DMS114 treated with DMSO at 0.1 percent for 48 hours (cell line): ENCODE results near the gene NDUFB7.

Experiments used
- DNase-seq: peaks from one replicate; lab custom pipeline; 2025; ENCODE audit not compliant: unreplicated experiment; lab: John Stamatoyannopoulos, UW

NDUFB7 gene

DNA sequence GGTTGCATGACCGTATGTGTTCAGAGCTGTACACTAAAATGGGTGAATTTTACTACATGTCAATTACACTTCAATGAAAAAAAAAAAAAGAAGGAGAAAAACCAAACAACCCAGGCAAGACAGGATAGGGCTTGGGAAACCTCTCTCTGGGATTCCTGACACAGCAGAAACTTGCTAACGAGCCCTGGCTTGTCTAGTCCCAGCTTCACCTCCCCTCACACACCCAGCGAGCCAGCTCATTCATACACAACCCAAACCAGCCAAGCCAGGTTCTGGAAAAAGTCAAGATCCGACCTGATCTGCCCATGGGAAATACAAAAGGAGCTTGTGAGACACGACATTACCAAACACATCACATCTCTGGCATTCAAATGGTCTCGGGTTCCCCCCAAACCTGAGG, 46.1 kb downstream of the NDUFB7 start:
- DNase-seq: no peak

DNA sequence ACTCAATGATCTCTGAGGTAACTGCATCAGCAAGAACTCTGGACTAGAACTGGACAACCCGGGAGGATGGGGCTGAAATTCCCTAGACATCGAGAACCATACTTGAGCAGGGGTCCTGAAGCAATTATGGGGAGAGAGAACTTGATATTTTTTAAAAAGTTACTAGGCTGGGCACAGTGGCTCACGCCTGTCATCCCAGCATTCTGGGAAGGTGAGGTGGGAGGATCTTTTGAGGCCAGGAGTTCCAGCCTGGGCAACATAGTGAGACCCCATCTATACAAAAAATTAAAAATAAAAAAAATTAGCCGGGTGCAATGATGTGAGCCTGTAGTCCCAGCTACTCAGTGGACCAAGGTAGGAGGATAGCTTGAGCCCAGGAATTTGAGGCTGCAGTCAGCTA, 51.3 kb downstream of the NDUFB7 start:
- no peak for DNase-seq

DNA sequence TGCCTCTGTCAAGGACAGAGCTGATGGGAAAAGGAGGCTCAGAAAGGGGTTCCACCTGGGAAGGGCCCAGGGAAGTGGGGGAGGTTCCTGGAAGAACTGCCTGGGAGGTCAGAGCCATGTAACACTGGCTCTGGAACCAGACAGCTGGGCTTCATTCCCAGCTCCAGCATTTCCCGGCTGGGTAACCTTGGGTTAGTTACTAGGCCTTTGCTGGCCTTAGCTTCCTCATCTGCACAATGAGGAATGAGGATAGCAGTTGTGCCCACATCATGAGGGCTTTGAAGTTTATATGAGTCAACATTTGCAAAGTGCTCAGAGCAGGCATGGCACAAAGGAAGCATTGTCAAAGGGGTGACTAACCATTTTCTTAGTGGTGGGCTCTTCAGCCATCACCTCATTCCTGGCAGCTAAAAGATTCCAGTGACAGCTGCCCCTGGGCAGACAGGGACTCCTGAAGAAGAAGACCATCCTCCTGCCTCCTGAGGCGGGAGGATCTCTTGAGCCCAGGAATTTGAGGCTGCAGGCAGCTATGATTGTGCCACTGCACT, 51.9 kb downstream of the NDUFB7 start:
- DNase-seq: no peak

DNA sequence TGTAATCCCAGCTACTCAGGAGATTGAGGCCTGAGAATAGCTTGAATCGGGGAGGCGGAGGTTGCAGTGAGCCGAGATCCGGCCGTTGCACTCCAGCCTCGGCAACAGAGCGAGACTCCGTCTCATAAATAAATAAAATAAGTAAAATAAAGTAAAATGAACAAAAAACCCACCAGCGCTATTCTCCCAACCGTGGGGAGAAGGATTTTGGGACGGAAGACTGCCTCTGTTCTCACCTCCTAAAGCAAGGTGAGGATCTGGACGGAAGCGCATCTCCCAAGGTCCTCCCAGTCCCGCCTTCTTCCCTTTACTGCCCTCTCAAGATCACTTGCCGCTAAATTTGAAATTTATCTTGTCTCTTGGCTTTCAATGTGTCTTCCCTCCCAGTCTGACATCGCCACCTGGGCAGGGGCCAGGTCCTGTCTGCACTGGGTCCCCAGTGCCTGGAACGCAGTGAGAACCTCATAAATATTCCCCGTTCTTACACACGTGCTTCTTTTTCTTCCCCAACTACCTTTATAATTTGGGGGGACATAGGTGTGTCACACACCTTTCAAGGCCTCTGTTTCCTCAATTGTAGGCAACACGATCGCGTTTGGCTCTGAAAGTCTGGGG, 52.5 kb downstream of the NDUFB7 start:
- no peak for DNase-seq

DNA sequence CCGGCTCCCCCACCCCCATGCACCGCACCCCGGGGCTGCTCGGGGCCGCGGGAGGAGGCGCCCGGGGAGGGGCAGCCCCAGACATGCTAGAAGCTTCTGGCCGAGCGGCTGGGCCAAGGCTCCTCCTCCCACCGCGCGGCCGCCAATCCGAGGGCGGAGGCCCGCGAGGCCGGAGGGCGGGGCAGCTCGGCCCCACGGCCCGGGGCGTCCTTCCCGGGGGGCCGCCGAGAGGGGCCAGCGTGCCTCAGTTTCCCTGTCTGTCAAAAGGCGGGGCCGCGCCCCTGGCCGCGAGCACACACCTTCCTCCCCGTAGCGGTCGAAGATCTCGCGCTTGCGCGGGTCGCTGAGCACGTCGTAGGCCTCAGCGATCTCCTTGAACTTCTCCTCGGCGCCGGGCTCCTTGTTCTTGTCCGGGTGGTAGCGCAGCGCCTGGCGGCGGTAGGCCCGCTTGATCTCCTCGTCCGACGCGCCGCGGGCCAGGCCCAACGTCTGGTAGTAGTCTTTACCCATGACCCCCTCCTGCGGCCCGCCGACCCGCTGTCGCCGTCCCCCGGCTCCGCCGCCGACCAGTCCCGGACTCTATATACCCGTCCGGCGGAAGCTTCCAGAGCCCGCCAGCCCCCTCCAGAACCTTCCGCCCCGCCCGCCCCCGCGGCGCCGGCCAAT, 53.9 kb downstream of the NDUFB7 start, which contains the start of gene DNAJB1:
Gene DNAJB1, minus strand, starts transcription at position 558 of the 666 bp plus-strand sequence. Its CDS starts 48 bp downstream, at position 510.
- no peak for DNase-seq

DNA sequence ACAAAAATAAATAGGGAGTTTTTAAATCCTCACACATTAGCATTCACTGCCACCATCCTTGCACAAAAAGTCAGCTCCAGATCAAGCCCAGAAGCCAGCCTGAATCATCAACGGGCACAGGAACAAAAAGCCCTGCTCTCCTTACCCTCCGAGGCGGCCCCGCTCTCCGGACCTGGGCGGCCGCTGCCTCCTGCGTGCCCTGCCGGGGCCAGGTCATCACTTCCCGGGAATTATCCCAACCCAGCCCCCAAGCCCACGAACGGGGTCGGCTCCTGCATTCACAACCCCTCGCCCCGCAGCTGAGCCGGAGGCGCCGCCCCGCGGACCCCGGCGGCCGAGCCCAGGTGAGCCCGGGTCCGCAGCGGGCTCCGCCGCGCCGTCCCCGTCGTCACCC, 54.4 kb downstream of the NDUFB7 start:
- no peak for DNase-seq

DNA sequence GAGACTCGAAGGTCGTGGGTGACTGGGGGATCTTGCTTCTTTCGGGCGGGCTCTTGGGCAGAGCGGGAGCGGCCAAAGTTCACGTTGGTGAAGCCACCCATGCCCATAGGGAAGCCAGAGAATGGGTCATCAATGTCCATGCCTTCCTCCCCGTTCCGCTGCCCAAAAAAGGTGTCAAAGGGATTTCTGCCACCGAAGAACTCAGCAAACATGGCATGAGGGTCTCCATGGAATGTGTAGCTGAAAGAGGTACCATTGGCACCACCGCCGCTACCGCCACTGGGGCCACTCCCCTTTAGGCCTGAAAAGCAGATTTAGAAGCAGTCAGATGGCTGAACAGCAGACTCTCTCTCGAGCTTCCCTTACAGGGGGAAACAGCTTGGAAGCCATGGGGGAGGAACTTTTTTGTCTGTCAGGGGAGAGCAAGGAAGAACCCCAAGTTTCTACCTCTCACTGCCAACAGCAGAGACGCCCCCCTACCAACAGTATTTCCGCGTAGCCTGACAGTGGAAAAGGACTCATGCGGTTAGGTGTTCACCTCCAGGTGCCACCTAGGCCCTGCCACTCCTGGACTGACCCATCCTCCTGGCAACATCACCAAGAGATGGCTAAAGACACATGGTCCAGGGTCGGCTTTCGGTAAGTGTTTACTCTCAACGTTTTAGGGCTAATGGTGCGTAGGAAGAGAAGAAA, 55.0 kb downstream of the NDUFB7 start:
- DNase-seq: no peak
